Vagina (tissue), 2 donors: ENCODE data around the gene CELA2A.

ENCODE experiments used
- POLR2A ChIP-seq, 2 donors: fragments of 450-650 bp; IDR thresholded peaks; one replicate each; pipeline ENCODE4 v1.6.1; 2017; ENCODE audit warnings: antibody characterized with exemption in 2 of 2, mild to moderate bottlenecking in 2 of 2, moderate library complexity in 2 of 2
- POLR2AphosphoS5 ChIP-seq, 2 donors: sonication (generic); formaldehyde crosslinking; IDR thresholded peaks; one replicate each; pipeline ENCODE4 v1.9.0; 2017; ENCODE audit warnings: antibody characterized with exemption in 2 of 2, mild to moderate bottlenecking in 2 of 2, low read depth in 1 of 2; ENCODE audit not compliant: insufficient read depth in 1 of 2
- TF ChIP-seq, protein P1 (sequence below), 3 experiments: fragments of 450-650 bp in 2 of 3; fragments of 200-600 bp in 1 of 3; sonication (generic) in 1 of 3; IDR thresholded peaks; one replicate each; pipeline ENCODE4 v1.5.1; 2017 to 2019; ENCODE audit warnings: antibody characterized with exemption in 3 of 3, mild to moderate bottlenecking in 2 of 3, moderate library complexity in 2 of 3

DNA sequence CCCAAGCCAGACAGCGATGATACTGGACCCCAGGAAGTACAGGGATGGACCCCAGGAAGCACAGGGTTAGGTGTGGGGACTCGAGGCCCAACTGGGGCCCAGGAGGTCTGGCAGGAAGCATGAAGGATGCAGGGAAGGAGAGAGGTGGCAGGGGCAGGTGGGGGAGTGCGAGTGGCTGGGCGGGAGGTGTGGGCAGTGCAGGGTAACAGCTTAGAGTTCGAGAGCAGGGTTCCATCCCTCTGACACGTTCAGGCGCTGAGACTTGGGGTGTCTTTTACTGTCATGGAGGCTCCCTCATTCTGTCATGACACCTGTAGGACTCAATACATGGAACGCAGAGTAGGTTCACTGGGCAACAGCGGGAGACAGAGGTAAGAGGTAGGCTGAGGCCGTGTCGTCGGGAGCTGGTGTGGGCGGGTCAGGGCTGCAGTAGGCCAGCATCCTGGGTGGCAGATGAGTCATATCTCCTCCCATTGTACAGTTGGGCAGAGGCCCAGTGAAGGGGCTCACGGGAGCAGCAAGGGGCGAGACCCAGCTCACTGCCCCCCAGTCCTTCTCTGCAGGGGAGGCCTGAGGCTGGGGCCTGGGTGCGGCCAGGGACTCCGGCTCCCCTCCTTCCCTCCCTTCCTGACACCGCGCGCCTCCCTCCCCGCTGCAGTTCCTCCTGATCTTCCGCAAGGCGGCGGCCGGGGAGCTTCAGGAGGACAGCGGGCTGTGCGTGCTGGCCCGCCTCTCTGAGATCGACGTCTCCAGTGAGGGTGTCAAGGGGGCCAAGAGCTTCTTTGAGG lies 29.8 kb upstream of the CELA2A start:
- TF ChIP-seq, protein P1, sequence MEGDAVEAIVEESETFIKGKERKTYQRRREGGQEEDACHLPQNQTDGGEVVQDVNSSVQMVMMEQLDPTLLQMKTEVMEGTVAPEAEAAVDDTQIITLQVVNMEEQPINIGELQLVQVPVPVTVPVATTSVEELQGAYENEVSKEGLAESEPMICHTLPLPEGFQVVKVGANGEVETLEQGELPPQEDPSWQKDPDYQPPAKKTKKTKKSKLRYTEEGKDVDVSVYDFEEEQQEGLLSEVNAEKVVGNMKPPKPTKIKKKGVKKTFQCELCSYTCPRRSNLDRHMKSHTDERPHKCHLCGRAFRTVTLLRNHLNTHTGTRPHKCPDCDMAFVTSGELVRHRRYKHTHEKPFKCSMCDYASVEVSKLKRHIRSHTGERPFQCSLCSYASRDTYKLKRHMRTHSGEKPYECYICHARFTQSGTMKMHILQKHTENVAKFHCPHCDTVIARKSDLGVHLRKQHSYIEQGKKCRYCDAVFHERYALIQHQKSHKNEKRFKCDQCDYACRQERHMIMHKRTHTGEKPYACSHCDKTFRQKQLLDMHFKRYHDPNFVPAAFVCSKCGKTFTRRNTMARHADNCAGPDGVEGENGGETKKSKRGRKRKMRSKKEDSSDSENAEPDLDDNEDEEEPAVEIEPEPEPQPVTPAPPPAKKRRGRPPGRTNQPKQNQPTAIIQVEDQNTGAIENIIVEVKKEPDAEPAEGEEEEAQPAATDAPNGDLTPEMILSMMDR (IDR thresholded peaks at IDR 0.05) = peak in 2 of 3 experiments; percentile 20 to 57
- TF ChIP-seq POLR2AphosphoS5 (IDR thresholded peaks at IDR 0.05; ENCODE audit: insufficient read depth in 1 of 2, low read depth in 1 of 2) (peak in 1 of 2 donors; percentile 54), POLR2A (IDR thresholded peaks at IDR 0.05) (no peak)
